Fibroblast of the aortic adventitia (primary cell): ENCODE data around the gene SNX14. TPM values are rescaled to one million over a fixed set of nuclear protein-coding genes. Genes with fewer than 3 reads are reported as not detected.

Experiments
- DNase-seq: peaks from one replicate; pipeline ENCODE4 v3.0.0-alpha.2; 2010; ENCODE audit warnings: low read depth
- H3K4me3 ChIP-seq: 2 replicates; pipeline ENCODE4 v1.5.1; 2011; ENCODE audit warnings: low read depth, mild to moderate bottlenecking, control low read depth, low read length, moderate library complexity
- total RNA-seq: library from RNA; depleted of rRNA; stranded (reverse); fragments of >200 nt; gene quantifications from 2 replicates; pipeline ENCODE4 v1.2.3, GENCODE V29; 2012; ENCODE audit warnings: low replicate concordance
- TF ChIP-seq, protein P1 (sequence below): IDR thresholded peaks from 2 replicates; pipeline ENCODE4 v1.5.1; 2011; ENCODE audit warnings: mild to moderate bottlenecking, low read length, control low read depth, inconsistent platforms; ENCODE audit not compliant: insufficient read depth

Gene SNX14
- total RNA-seq, 1 donor: 99.1 TPM

DNA sequence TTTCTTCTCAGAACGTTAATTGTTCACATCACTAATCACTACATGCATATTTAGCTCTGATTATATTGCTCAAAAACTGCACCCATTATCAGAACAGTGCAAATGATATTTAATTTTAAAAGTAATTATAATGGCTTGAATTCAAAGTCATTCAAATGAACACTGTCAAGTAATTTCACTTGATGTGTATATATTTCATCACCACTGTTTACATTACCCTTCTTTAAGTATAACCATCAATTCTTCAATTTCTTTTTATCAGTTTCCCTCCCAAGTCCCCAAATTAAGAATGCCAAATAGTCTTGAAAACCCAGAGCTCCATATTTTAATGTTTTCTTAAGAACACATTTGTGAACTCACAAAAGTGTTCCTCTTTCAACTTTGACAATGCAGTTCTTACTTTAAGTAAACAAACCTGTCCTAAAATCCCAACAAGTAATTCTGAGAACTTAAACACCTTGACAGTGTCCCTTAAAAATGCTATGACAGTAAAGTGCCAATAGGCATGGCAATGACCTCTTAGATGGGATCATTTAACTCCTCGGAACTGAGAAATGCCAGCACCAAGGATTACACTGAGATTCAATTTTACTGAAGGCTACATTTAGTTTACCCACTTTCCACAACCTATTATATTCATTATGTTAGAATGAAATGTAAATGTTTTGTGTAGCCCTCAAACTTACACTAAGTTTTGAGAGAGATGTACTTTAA is 16.7 kb upstream of the SNX14 start:
- no peak for DNase-seq

DNA sequence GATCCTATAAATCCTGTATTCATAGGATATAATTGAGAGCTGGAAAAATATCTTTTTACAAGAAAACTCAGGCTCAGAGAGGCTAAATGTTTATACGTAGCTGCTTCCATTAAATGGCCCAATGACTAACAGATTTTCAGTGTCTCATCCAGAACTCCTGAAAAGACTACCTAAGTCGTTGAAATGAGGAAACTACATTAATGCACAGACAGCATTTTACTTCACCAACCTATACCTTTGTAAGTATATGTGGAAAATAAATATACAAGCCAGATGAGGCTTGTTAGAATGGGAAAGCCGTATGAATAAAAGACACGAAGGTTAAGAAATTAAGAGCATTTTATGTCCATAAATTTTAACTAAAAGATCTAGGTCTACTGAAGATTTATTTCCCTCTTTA is 8.4 kb upstream of the SNX14 start:
- TF ChIP-seq, protein P1, sequence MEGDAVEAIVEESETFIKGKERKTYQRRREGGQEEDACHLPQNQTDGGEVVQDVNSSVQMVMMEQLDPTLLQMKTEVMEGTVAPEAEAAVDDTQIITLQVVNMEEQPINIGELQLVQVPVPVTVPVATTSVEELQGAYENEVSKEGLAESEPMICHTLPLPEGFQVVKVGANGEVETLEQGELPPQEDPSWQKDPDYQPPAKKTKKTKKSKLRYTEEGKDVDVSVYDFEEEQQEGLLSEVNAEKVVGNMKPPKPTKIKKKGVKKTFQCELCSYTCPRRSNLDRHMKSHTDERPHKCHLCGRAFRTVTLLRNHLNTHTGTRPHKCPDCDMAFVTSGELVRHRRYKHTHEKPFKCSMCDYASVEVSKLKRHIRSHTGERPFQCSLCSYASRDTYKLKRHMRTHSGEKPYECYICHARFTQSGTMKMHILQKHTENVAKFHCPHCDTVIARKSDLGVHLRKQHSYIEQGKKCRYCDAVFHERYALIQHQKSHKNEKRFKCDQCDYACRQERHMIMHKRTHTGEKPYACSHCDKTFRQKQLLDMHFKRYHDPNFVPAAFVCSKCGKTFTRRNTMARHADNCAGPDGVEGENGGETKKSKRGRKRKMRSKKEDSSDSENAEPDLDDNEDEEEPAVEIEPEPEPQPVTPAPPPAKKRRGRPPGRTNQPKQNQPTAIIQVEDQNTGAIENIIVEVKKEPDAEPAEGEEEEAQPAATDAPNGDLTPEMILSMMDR: no peak
- H3K4me3 ChIP-seq: no peak overlapping the region
- no peak for DNase-seq

More for the DNA sequence above, 16.7 kb upstream of the SNX14 start:
- H3K4me3 ChIP-seq: no peak overlapping the region
- TF ChIP-seq, protein P1: no peak

DNA sequence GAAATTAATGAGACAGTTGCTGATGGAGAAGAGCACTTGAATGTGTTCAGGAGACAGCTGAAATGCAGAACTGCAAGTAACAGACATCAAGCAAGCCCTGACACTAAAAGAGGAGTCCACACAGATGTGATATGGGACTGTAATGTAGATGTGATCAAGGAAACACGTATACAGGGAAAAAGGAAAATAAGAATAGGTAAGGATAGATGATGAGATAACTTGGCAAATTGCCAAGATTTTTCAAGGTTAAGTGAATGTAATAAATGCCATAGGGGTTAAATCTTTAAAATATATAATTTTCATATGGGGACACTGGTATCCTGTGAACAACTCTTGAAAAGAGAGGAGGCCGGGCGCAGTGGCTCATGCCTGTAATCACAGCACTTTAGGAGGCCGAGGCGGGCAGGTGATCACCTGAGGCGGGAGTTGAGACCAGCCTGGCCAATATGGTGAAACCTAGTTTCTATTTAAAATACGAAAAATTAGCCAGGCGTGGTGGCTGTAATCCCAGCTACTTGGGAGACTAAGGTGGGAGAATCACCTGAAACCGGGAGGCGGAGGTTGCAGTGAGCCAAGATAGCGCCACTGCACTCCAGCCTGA is 7.2 kb upstream of the SNX14 start:
- H3K4me3 ChIP-seq: no peak overlapping the region
- DNase-seq: peak; percentile 7
- TF ChIP-seq, protein P1: no peak

DNA sequence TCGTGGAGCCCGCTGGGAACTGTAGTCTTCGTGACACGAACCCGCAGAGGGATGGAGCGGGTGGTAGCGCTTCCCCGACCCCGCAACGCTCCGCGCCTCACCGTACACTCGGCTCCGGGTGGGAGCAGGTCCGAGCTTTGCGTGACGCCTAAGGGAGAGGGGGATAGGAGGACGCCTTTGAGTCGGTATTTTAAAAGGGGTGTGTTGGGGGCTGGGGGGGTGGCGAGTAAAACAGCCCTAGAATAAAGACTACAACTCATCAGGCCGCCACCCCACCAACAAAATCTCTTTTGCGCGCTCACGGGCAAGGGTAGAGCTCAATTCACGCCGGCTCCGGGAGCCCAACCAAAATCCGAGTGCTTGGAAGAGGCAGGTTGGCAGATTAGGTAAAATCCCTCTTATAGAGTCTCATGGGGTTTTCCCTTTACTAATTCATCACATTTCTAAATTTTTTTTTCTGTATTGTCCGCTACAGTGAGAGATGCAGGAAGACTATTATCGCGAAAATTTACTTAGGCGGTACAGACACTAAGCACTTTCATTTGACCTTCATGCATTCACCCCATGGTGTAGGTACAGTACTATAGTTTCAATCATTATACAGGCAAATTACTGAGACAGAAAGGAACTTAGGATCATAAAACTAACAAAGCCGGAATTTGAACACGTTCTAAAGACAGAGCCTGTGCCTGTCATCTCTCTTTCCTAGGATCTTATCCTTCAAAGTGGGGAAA is 706 bp upstream of the SNX14 start:
- peak overlapping the region; percentile 88 for H3K4me3 ChIP-seq
- TF ChIP-seq, protein P1: no peak
- DNase-seq: peak; percentile 42

DNA sequence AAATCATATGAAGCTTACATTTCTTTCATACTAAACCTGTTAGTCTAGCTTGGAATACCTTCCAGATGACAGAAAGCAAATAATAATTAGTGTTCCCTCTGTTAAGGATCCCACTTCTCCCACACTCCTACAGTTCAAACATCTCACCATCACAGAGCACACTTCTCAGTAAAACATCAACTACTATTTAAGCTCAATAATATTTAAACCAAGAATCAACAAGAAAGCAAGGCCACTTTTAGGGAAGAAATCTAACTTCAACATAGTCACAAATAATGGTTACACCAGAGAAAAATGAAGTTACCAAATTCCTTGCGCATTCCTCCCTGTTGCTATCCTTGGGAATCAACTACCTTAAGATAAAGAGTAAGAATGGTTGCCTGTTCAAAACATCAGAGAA is 1.6 kb downstream of the SNX14 start:
- TF ChIP-seq, protein P1: no peak
- no peak for DNase-seq
- peak overlapping the region; percentile 88 for H3K4me3 ChIP-seq

DNA sequence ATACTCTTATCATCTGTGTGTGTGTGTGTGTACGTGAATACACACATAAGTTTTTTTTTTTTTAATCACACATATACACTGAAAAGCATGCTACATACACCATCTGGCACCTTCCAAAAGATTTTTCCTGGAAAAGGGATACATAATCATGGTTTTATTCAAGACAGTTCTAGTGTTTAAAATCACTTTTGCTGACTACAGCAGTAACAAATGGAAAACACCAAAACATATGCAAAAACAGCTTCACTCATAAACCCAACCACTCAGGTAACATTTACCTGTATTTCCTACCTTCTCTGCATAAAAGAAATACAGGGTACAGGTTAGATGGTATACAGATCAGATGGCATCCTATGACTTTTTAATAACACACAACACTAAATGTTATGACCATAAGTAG is 2.5 kb downstream of the SNX14 start:
- TF ChIP-seq, protein P1: no peak
- H3K4me3 ChIP-seq: no peak overlapping the region
- no peak for DNase-seq
